Naive thymus-derived CD4-positive, alpha-beta T cell (primary cell): ENCODE data around the gene BRD9. TPM values are rescaled to one million over a fixed set of nuclear protein-coding genes. Genes with fewer than 3 reads are reported as not detected.
A peak's percentile ranks its signal among the peaks of the same experiment; 100 is the strongest.
"Not testable (repeated sequence)": the region's sequence is repeated elsewhere in the genome, so short reads cannot be mapped to it uniquely, and the experiment has no call there.

Experiments used
- ATAC-seq: fragments of 150-1000 bp; cut with Tn5 transposase; 2 replicates; pipeline ENCODE4 v1.10.0; 2021; ENCODE audit warnings: mild to moderate bottlenecking, moderate library complexity
- CTCF ChIA-PET: fragments of 350-600 bp; sonication (Branson Sonifier 250); formaldehyde crosslinking; loops from one replicate; lab custom pipeline; 2021; ENCODE audit warnings: antibody characterized with exemption; lab: Charles Lee
- POLR2A ChIA-PET: fragments of 350-600 bp; sonication (Branson Sonifier 250); formaldehyde crosslinking; loops from one replicate; lab custom pipeline; 2021; ENCODE audit warnings: antibody characterized with exemption, inconsistent platforms; lab: Charles Lee
- DNase-seq, 9 donors: peaks; one replicate each; pipeline versions ENCODE4 v3.0.0 to v3.0.0-alpha.2; 2020 to 2022; ENCODE audit warnings: mixed read lengths in 1 of 9
- H3K27ac ChIP-seq: one replicate; pipeline ENCODE4 v1.7.0; 2013; ENCODE audit warnings: mild to moderate bottlenecking, low read depth, low read length, moderate library complexity
- H3K27me3 ChIP-seq, 2 donors: one replicate each; pipeline ENCODE4 v1.7.0; 2013; ENCODE audit warnings: low read length in 2 of 2, mild to moderate bottlenecking in 2 of 2, moderate library complexity in 2 of 2; ENCODE audit not compliant: control insufficient read depth in 2 of 2, insufficient read depth in 2 of 2
- H3K36me3 ChIP-seq, 3 experiments: 1 replicate in 2 of 3; 2 replicates in 1 of 3; pipeline ENCODE4 v1.7.0; 2013; ENCODE audit warnings: low read length in 3 of 3, mild to moderate bottlenecking in 3 of 3, moderate library complexity in 1 of 3; ENCODE audit not compliant: insufficient read depth in 3 of 3, control insufficient read depth in 2 of 3
- H3K4me1 ChIP-seq, 2 donors: one replicate each; pipeline ENCODE4 v1.7.0; 2013; ENCODE audit warnings: low read length in 2 of 2, mild to moderate bottlenecking in 2 of 2, moderate library complexity in 1 of 2; ENCODE audit not compliant: control insufficient read depth in 2 of 2, insufficient read depth in 2 of 2
- H3K4me3 ChIP-seq: 2 replicates; pipeline ENCODE4 v1.7.0; 2013; ENCODE audit warnings: mild to moderate bottlenecking, low read length
- H3K9me3 ChIP-seq, 3 experiments: 1 replicate in 2 of 3; 2 replicates in 1 of 3; pipeline ENCODE4 v1.7.0; 2013; ENCODE audit warnings: low read length in 3 of 3; ENCODE audit not compliant: control insufficient read depth in 2 of 3
- H3K27ac Mint-ChIP-seq, 9 donors: one replicate each; pipeline ENCODE4 v1.8.0; 2020 to 2022; ENCODE audit warnings: mixed read lengths in 9 of 9, mild to moderate bottlenecking in 8 of 9, moderate library complexity in 5 of 9, inconsistent platforms in 2 of 9
- H3K27me3 Mint-ChIP-seq, 5 donors: one replicate each; pipeline ENCODE4 v1.8.0; 2021 to 2022; ENCODE audit warnings: mixed read lengths in 5 of 5, mild to moderate bottlenecking in 1 of 5
- H3K36me3 Mint-ChIP-seq, 5 donors: one replicate each; pipeline ENCODE4 v1.8.0; 2020 to 2022; ENCODE audit warnings: mixed read lengths in 5 of 5, mild to moderate bottlenecking in 3 of 5, inconsistent platforms in 1 of 5
- H3K4me1 Mint-ChIP-seq, 7 donors: one replicate each; pipeline ENCODE4 v1.8.0; 2020 to 2022; ENCODE audit warnings: mixed read lengths in 7 of 7, mild to moderate bottlenecking in 3 of 7, inconsistent platforms in 1 of 7
- H3K4me3 Mint-ChIP-seq, 10 donors: one replicate each; pipeline ENCODE4 v1.8.0; 2020 to 2022; ENCODE audit warnings: mild to moderate bottlenecking in 10 of 10, mixed read lengths in 10 of 10, moderate library complexity in 6 of 10, inconsistent platforms in 2 of 10
- H3K9me3 Mint-ChIP-seq, 11 donors: one replicate each; pipeline ENCODE4 v1.8.0; 2020 to 2022; ENCODE audit warnings: mixed read lengths in 11 of 11, mild to moderate bottlenecking in 4 of 11, inconsistent platforms in 1 of 11, moderate library complexity in 1 of 11
- intact Hi-C, 2 donors: fragments of 100-400 bp; cut with micrococcal nuclease; formaldehyde crosslinking; loops; one replicate each; pipeline ENCODE4 v1.15.1; 2023
- polyA plus RNA-seq, 2 donors: library from polyadenylated mRNA; unstranded; fragments of 300-500 nt; fragmentation: Illumina TruSeq; gene quantifications; one replicate each; pipeline ENCODE4 v1.2.3, GENCODE V29; 2021
- total RNA-seq, 6 experiments: library from RNA in 5 of 6; stranded (reverse) in 5 of 6; gene quantifications; 1 replicate in 5 of 6; 2 replicates in 1 of 6; pipeline ENCODE4 v1.2.3 and lab custom pipeline; 2021 to 2026

BRD9 gene
- total and polyA plus RNA-seq, 7 experiments from 2014 or later, result 10.6 to 93.2 (median 81.2) TPM

GRCh38 chr5:931570-932145 is 39.1 kb upstream of the BRD9 start:
- Mint-ChIP-seq H3K9me3 (no peaks in the 10 kb centered on the region), H3K27ac (no peak overlapping the region), H3K27me3 (peaks cover 12 to 35% (median 14%) of the 10 kb centered on the region in 5 donors), H3K4me3 (no peak overlapping the region), H3K4me1 (peaks cover 0 to 11% (median 6%) of the 10 kb centered on the region in 7 donors), H3K36me3 (no peaks in the 10 kb centered on the region)
- H3K36me3 ChIP-seq, result no peaks in the 10 kb centered on the region
- ChIA-PET POLR2A (no interaction called here), CTCF (interaction anchor here (1.5 kb wide), 1 partner anchor 209 kb away, joined by 5 read pairs; no protein-coding TSS in a partner anchor)
- intact Hi-C loops, result no loop called here
- no peaks in the 10 kb centered on the region for H3K9me3 ChIP-seq
- DNase-seq, result no peak
- H3K4me3 ChIP-seq, result no peak overlapping the region
- H3K27me3 ChIP-seq, result no peaks in the 10 kb centered on the region
- no peak overlapping the region for H3K27ac ChIP-seq
- no peaks in the 10 kb centered on the region for H3K4me1 ChIP-seq
- ATAC-seq, result no peak

- intact Hi-C loops, result no loop called here
- no peaks in the 10 kb centered on the region for H3K36me3 ChIP-seq
- Mint-ChIP-seq H3K27ac (no peak overlapping the region), H3K4me3 (no peak overlapping the region), H3K27me3 (peaks cover 20 to 43% (median 22%) of the 10 kb centered on the region in 5 donors), H3K36me3 (no peaks in the 10 kb centered on the region), H3K4me1 (peaks cover 0 to 15% (median 12%) of the 10 kb centered on the region in 7 donors), H3K9me3 (no peaks in the 10 kb centered on the region)
- no peak overlapping the region for H3K4me3 ChIP-seq
- H3K27me3 ChIP-seq, result no peaks in the 10 kb centered on the region
- CTCF ChIA-PET, result interaction anchor here (1.5 kb wide), 1 partner anchor 210 kb away, joined by 5 read pairs; no protein-coding TSS in a partner anchor
- H3K27ac ChIP-seq, result no peak overlapping the region
- no peaks in the 10 kb centered on the region for H3K4me1 ChIP-seq
- no peaks in the 10 kb centered on the region for H3K9me3 ChIP-seq
- DNase-seq, result no peak
- POLR2A ChIA-PET, result no interaction called here
- no peak for ATAC-seq
Measured at GRCh38 chr5:930866-931265, 38.3 kb upstream of the BRD9 start.

GRCh38 chr5:929596-929995 is 37.0 kb upstream of the BRD9 start:
- Mint-ChIP-seq H3K4me3 (no peak overlapping the region), H3K27me3 (peaks cover 27 to 55% (median 33%) of the 10 kb centered on the region in 5 donors)
- POLR2A ChIA-PET, result no interaction called here

GRCh38 chr5:929182-929581 is 36.6 kb upstream of the BRD9 start:
- H3K27me3 Mint-ChIP-seq, result peaks cover 27 to 55% (median 35%) of the 10 kb centered on the region in 5 donors
- H3K9me3 ChIP-seq, H3K27ac Mint-ChIP-seq, ATAC-seq, H3K27ac ChIP-seq, H3K4me1 ChIP-seq, CTCF ChIA-PET, H3K36me3 Mint-ChIP-seq, POLR2A ChIA-PET, H3K4me3 Mint-ChIP-seq, H3K4me3 ChIP-seq, H3K9me3 Mint-ChIP-seq, DNase-seq, H3K36me3 ChIP-seq, H3K27me3 ChIP-seq: not testable (repeated sequence)
- intact Hi-C loops, result loop anchor here in 1 of 2 donors (10.0 kb wide), 1 partner anchor 716 kb away; no protein-coding TSS in a partner anchor
- peaks cover 0 to 15% (median 9%) of the 10 kb centered on the region in 7 donors for H3K4me1 Mint-ChIP-seq

More at GRCh38 chr5:929596-929995, 37.0 kb upstream of the BRD9 start:
- Mint-ChIP-seq H3K36me3 (no peaks in the 10 kb centered on the region), H3K9me3 (no peaks in the 10 kb centered on the region), H3K27ac (no peak overlapping the region), H3K4me1 (peaks cover 0 to 15% (median 9%) of the 10 kb centered on the region in 7 donors)
- DNase-seq (no peak), ATAC-seq (no peak)
- Histone ChIP-seq H3K9me3 (no peaks in the 10 kb centered on the region), H3K4me1 (no peaks in the 10 kb centered on the region), H3K4me3 (no peak overlapping the region), H3K36me3 (no peaks in the 10 kb centered on the region), H3K27ac (no peak overlapping the region), H3K27me3 (no peaks in the 10 kb centered on the region)
- intact Hi-C loops, result loop anchor here in 1 of 2 donors (10.0 kb wide), 1 partner anchor 715 kb away; no protein-coding TSS in a partner anchor
- CTCF ChIA-PET, result no interaction called here

- Histone ChIP-seq H3K4me3 (no peak overlapping the region), H3K27me3 (no peaks in the 10 kb centered on the region), H3K36me3 (no peaks in the 10 kb centered on the region), H3K4me1 (no peaks in the 10 kb centered on the region), H3K27ac (no peak overlapping the region), H3K9me3 (no peaks in the 10 kb centered on the region)
- DNase-seq (no peak), ATAC-seq (no peak)
- intact Hi-C loops, result loop anchor here in 1 of 2 donors (10.0 kb wide), 1 partner anchor 717 kb away; no protein-coding TSS in a partner anchor
- Mint-ChIP-seq H3K4me3 (peak overlapping the region in 8 of 10 donors; percentile 17 to 61 (median 40)), H3K4me1 (peaks cover 6 to 15% (median 11%) of the 10 kb centered on the region in 7 donors), H3K27me3 (peaks cover 27 to 55% (median 37%) of the 10 kb centered on the region in 5 donors), H3K36me3 (no peaks in the 10 kb centered on the region), H3K9me3 (no peaks in the 10 kb centered on the region), H3K27ac (no peak overlapping the region)
- ChIA-PET POLR2A (no interaction called here), CTCF (no interaction called here)
Measured at GRCh38 chr5:927172-928015, 34.8 kb upstream of the BRD9 start.

- no peak overlapping the region for H3K27ac Mint-ChIP-seq
- H3K4me3 ChIP-seq, result no peak overlapping the region
Measured at GRCh38 chr5:926417-927171, 34.0 kb upstream of the BRD9 start.

More at GRCh38 chr5:926417-927171, 34.0 kb upstream of the BRD9 start:
- ChIA-PET CTCF (no interaction called here), POLR2A (no interaction called here)
- intact Hi-C loops, result loop anchor here in 1 of 2 donors (10.0 kb wide), 1 partner anchor 718 kb away; no protein-coding TSS in a partner anchor
- H3K36me3 Mint-ChIP-seq, result peaks cover 0 to 2% (median 0%) of the 10 kb centered on the region in 5 donors
- ATAC-seq (peak; percentile 69), DNase-seq (peak in 2 of 9 donors; percentile 26 to 39)
- Histone ChIP-seq H3K36me3 (no peaks in the 10 kb centered on the region), H3K9me3 (no peaks in the 10 kb centered on the region), H3K4me1 (no peaks in the 10 kb centered on the region), H3K27me3 (no peaks in the 10 kb centered on the region), H3K27ac (no peak overlapping the region)
- peaks cover 27 to 51% (median 37%) of the 10 kb centered on the region in 5 donors for H3K27me3 Mint-ChIP-seq
- peaks cover 6 to 15% (median 11%) of the 10 kb centered on the region in 7 donors for H3K4me1 Mint-ChIP-seq
- H3K9me3 Mint-ChIP-seq, result no peaks in the 10 kb centered on the region
- H3K4me3 Mint-ChIP-seq, result peak overlapping the region in 9 of 10 donors; percentile 7 to 61 (median 58)
